DLD1 (cell line): Measurements from ENCODE around the gene PRR5.

Source experiments
- in situ Hi-C: cut with HindIII; loops from 2 replicates; pipeline ENCODE4 v1.10.0; 2017; ENCODE audit warnings: low sequenced_read_pairs

The PRR5 gene

GRCh38 chr22:44711690-44712555 lies 9.9 kb downstream of the PRR5 start:
- in situ Hi-C loops, result no loop called here

GRCh38 chr22:44712962-44713361 lies 11.0 kb downstream of the PRR5 start:
- in situ Hi-C loops, result no loop called here

GRCh38 chr22:44714703-44715350 lies 12.8 kb downstream of the PRR5 start:
- in situ Hi-C loops, result no loop called here

GRCh38 chr22:44718418-44718817 lies 16.4 kb downstream of the PRR5 start:
- in situ Hi-C loops, result no loop called here

- in situ Hi-C loops, result no loop called here
These were observed 17.8 kb downstream of the PRR5 start for GRCh38 chr22:44719586-44720368.

GRCh38 chr22:44721213-44721612 lies 19.2 kb downstream of the PRR5 start:
- in situ Hi-C loops, result no loop called here

- in situ Hi-C loops, result no loop called here
These were observed 20.6 kb downstream of the PRR5 start for GRCh38 chr22:44722611-44723010.

- in situ Hi-C loops, result no loop called here
These were observed 21.8 kb downstream of the PRR5 start for GRCh38 chr22:44723801-44724200.

- in situ Hi-C loops, result no loop called here
These were observed 22.4 kb downstream of the PRR5 start for GRCh38 chr22:44724416-44724815.

- in situ Hi-C loops, result no loop called here
These were observed 22.9 kb downstream of the PRR5 start for GRCh38 chr22:44724859-44725258.

GRCh38 chr22:44726439-44726838 lies 24.4 kb downstream of the PRR5 start:
- in situ Hi-C loops, result no loop called here

- in situ Hi-C loops, result no loop called here
These were observed 25.1 kb downstream of the PRR5 start for GRCh38 chr22:44727148-44727547.

- in situ Hi-C loops, result no loop called here
These were observed 25.7 kb downstream of the PRR5 start for GRCh38 chr22:44727709-44728108.

GRCh38 chr22:44728761-44729324 lies 26.8 kb downstream of the PRR5 start:
- in situ Hi-C loops, result no loop called here

GRCh38 chr22:44729391-44730021 lies 27.5 kb downstream of the PRR5 start:
- in situ Hi-C loops, result no loop called here

GRCh38 chr22:44730022-44730393 lies 28.0 kb downstream of the PRR5 start:
- in situ Hi-C loops, result no loop called here

- in situ Hi-C loops, result no loop called here
These were observed 28.7 kb downstream of the PRR5 start for GRCh38 chr22:44730490-44731356.

- in situ Hi-C loops, result no loop called here
These were observed 29.5 kb downstream of the PRR5 start for GRCh38 chr22:44731357-44731970.

- in situ Hi-C loops, result no loop called here
These were observed 30.1 kb downstream of the PRR5 start for GRCh38 chr22:44732017-44732561.
